Measurements from ENCODE around the gene PRDM15. TPM values are rescaled to one million over a fixed set of nuclear protein-coding genes. Genes with fewer than 3 reads are reported as not detected.
A peak's percentile ranks its signal among the peaks of the same experiment; 100 is the strongest.

PRDM15 gene
- polyA plus RNA-seq, 3 donors, result 0.19 to 19.0 (median 0.74) TPM

DNA sequence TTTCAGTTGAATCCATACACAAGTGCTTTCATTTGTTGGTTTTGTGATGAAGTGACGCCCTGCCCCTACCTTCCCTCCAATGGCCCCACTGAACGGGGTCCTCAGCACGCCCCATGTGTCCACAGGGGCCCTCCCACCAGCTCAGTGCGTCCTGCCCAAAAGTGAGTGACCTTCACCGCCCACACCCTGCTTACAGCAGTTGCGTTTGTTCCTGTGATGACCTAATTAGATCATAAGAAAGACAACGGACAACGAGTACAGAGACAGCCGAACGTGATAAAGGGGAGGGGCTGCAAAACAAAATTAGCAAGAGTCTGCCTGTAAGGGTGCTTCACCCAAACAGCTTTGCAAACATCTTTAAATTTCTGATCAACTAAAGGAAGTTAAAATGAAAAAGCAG lies 74.1 kb downstream of the PRDM15 start:
- peaks cover 52 to 55% of the 10 kb centered on the region in 2 donors for H3K36me3 Mint-ChIP-seq
- H3K4me3 Mint-ChIP-seq, result no peak overlapping the region
- H3K36me3 ChIP-seq (replicated peaks in 1 of 2; ENCODE audit: control insufficient read depth in 1 of 2, insufficient read depth in 2 of 2, low read length in 2 of 2), result peaks cover 17 to 61% of the 10 kb centered on the region in 2 donors
- peaks cover 14 to 24% of the 10 kb centered on the region in 2 donors for H3K4me1 ChIP-seq (ENCODE audit: control insufficient read depth in 1 of 2, insufficient read depth in 2 of 2, low read length in 2 of 2)
- peaks cover 21% of the 10 kb centered on the region for H3K4me1 Mint-ChIP-seq
- WGBS (ENCODE audit: insufficient coverage), result 97% methylated on average over 7 of the region's 10 CpGs
- TF ChIP-seq, protein P1, sequence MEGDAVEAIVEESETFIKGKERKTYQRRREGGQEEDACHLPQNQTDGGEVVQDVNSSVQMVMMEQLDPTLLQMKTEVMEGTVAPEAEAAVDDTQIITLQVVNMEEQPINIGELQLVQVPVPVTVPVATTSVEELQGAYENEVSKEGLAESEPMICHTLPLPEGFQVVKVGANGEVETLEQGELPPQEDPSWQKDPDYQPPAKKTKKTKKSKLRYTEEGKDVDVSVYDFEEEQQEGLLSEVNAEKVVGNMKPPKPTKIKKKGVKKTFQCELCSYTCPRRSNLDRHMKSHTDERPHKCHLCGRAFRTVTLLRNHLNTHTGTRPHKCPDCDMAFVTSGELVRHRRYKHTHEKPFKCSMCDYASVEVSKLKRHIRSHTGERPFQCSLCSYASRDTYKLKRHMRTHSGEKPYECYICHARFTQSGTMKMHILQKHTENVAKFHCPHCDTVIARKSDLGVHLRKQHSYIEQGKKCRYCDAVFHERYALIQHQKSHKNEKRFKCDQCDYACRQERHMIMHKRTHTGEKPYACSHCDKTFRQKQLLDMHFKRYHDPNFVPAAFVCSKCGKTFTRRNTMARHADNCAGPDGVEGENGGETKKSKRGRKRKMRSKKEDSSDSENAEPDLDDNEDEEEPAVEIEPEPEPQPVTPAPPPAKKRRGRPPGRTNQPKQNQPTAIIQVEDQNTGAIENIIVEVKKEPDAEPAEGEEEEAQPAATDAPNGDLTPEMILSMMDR (IDR thresholded peaks at IDR 0.05), result no peak
- no peak overlapping the region for H2AFZ ChIP-seq (ENCODE audit: insufficient read depth, low read depth, low read length, poor library complexity, severe bottlenecking)
- no peaks in the 10 kb centered on the region for H4K20me1 ChIP-seq (ENCODE audit: insufficient read depth, low read length)
- no peak overlapping the region for H3K4me3 ChIP-seq (replicated peaks in 1 of 3; ENCODE audit: low read depth in 2 of 3, low read length in 3 of 3)
- H3K27me3 Mint-ChIP-seq (ENCODE audit: low read depth in 3 of 3), result peaks cover 0 to 3% (median 2%) of the 10 kb centered on the region in 3 donors
- H3K9ac ChIP-seq (ENCODE audit: insufficient read depth, low read length, poor library complexity, severe bottlenecking), result no peak overlapping the region
- no peaks in the 10 kb centered on the region for H3K79me2 ChIP-seq (ENCODE audit: insufficient read depth, low read length)
- H3K27ac Mint-ChIP-seq, result peak overlapping the region in 1 of 7 donors; percentile 24
- no peak for DNase-seq
- H3K9me3 ChIP-seq (replicated peaks in 1 of 2; ENCODE audit: control insufficient read depth in 1 of 2, insufficient read depth in 1 of 2, low read length in 2 of 2), result no peaks in the 10 kb centered on the region
- H3K4me2 ChIP-seq (replicated peaks; ENCODE audit: extremely low read depth, low read length, poor library complexity, severe bottlenecking), result no peak overlapping the region
- no peaks in the 10 kb centered on the region for H3K27me3 ChIP-seq (ENCODE audit: control insufficient read depth in 2 of 2, insufficient read depth in 2 of 2, low read length in 2 of 2)
- H3K9me3 Mint-ChIP-seq, result peaks cover 0 to 6% (median 3%) of the 10 kb centered on the region in 7 donors
- intact Hi-C loops (cut with micrococcal nuclease), result no loop called here
- no peak overlapping the region for H3K27ac ChIP-seq (ENCODE audit: low read depth in 1 of 2, low read length in 2 of 2)

DNA sequence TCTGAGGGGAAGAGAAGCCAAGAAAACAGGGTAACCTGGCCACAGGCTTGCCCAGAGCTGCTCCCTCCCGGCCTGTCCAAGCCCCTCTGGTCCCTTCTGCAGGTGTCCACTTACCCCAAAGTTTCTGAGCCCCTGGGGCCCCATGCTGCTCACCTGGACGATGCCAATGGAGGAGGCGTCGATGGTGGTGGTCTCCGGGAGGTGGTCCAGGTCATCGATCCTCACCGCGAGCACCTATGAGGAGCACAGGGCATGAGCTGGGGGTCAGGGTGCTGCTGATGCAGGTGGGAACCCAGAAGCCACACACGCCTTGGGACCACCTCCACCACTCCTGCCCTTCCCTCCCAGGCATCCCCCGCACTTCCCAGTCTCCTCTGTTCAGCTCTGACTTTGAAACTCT lies 74.8 kb downstream of the PRDM15 start:
- no peak overlapping the region for H3K27ac ChIP-seq (ENCODE audit: low read depth in 1 of 2, low read length in 2 of 2)
- no peak overlapping the region for H3K4me3 Mint-ChIP-seq
- peaks cover 21% of the 10 kb centered on the region for H3K4me1 Mint-ChIP-seq
- H3K79me2 ChIP-seq (ENCODE audit: insufficient read depth, low read length), result no peaks in the 10 kb centered on the region
- no peak overlapping the region for H3K4me3 ChIP-seq (replicated peaks in 1 of 3; ENCODE audit: low read depth in 2 of 3, low read length in 3 of 3)
- H3K4me1 ChIP-seq (ENCODE audit: control insufficient read depth in 1 of 2, insufficient read depth in 2 of 2, low read length in 2 of 2), result peaks cover 14 to 24% of the 10 kb centered on the region in 2 donors
- intact Hi-C loops (cut with micrococcal nuclease), result no loop called here
- H3K4me2 ChIP-seq (replicated peaks; ENCODE audit: extremely low read depth, low read length, poor library complexity, severe bottlenecking), result no peak overlapping the region
- no peaks in the 10 kb centered on the region for H3K9me3 ChIP-seq (replicated peaks in 1 of 2; ENCODE audit: control insufficient read depth in 1 of 2, insufficient read depth in 1 of 2, low read length in 2 of 2)
- TF ChIP-seq, protein P1 (IDR thresholded peaks at IDR 0.05), result no peak
- H3K27ac Mint-ChIP-seq, result peak overlapping the region in 2 of 7 donors; percentile 19 to 24
- no peak for DNase-seq
- no peaks in the 10 kb centered on the region for H4K20me1 ChIP-seq (ENCODE audit: insufficient read depth, low read length)
- H3K27me3 Mint-ChIP-seq (ENCODE audit: low read depth in 3 of 3), result peaks cover 0 to 3% (median 2%) of the 10 kb centered on the region in 3 donors
- peaks cover 12 to 61% of the 10 kb centered on the region in 2 donors for H3K36me3 ChIP-seq (replicated peaks in 1 of 2; ENCODE audit: control insufficient read depth in 1 of 2, insufficient read depth in 2 of 2, low read length in 2 of 2)
- H3K9ac ChIP-seq (ENCODE audit: insufficient read depth, low read length, poor library complexity, severe bottlenecking), result no peak overlapping the region
- peaks cover 0 to 6% (median 3%) of the 10 kb centered on the region in 7 donors for H3K9me3 Mint-ChIP-seq
- 100% methylated on average over 3 of the region's 10 CpGs for WGBS (ENCODE audit: insufficient coverage)
- H2AFZ ChIP-seq (ENCODE audit: insufficient read depth, low read depth, low read length, poor library complexity, severe bottlenecking), result no peak overlapping the region
- H3K27me3 ChIP-seq (ENCODE audit: control insufficient read depth in 2 of 2, insufficient read depth in 2 of 2, low read length in 2 of 2), result no peaks in the 10 kb centered on the region
- peaks cover 53 to 57% of the 10 kb centered on the region in 2 donors for H3K36me3 Mint-ChIP-seq
